Caki2 (cell line): Measurements from ENCODE around the gene PDE11A. TPM values are rescaled to one million over a fixed set of nuclear protein-coding genes. Genes with fewer than 3 reads are reported as not detected.

Source experiments
- DNase-seq: peaks from one replicate; pipeline ENCODE4 v3.0.0-alpha.2; 2015; ENCODE audit warnings: low read depth
- in situ Hi-C: cut with HindIII; loops from 2 replicates; pipeline ENCODE4 v1.10.0; 2016; ENCODE audit warnings: low sequenced_read_pairs, low pct_unique_long_range_greater_than_20kb, mixed read lengths
- total RNA-seq: library from RNA; depleted of rRNA; stranded (reverse); fragments of >200 nt; shearing (Covaris generic); gene quantifications from 2 replicates; pipeline ENCODE4 v1.2.3, GENCODE V29; 2014; ENCODE audit warnings: low replicate concordance

PDE11A gene
- total RNA-seq, 1 experiment from 2014 or later: 0.57 TPM

- no peak for DNase-seq
- in situ Hi-C loops: no loop called here
These were observed 43.2 kb downstream of the PDE11A start for GRCh38 chr2:178029342-178029741.

GRCh38 chr2:178025551-178026185 lies 46.9 kb downstream of the PDE11A start:
- in situ Hi-C loops: no loop called here
- peak; percentile 74 for DNase-seq

- in situ Hi-C loops: no loop called here
- no peak for DNase-seq
These were observed 54.4 kb downstream of the PDE11A start for GRCh38 chr2:178018141-178018540.

GRCh38 chr2:178016612-178017011 lies 56.0 kb downstream of the PDE11A start:
- in situ Hi-C loops: no loop called here
- no peak for DNase-seq

GRCh38 chr2:178012639-178013038 lies 59.9 kb downstream of the PDE11A start:
- no peak for DNase-seq
- in situ Hi-C loops: no loop called here

GRCh38 chr2:178009813-178010212 lies 62.8 kb downstream of the PDE11A start:
- in situ Hi-C loops: no loop called here
- no peak for DNase-seq

GRCh38 chr2:178008636-178009289 lies 63.8 kb downstream of the PDE11A start:
- no peak for DNase-seq
- in situ Hi-C loops: no loop called here

- in situ Hi-C loops: no loop called here
- no peak for DNase-seq
These were observed 65.9 kb downstream of the PDE11A start for GRCh38 chr2:178006710-178007109.

GRCh38 chr2:178005756-178006155 lies 66.8 kb downstream of the PDE11A start:
- in situ Hi-C loops: no loop called here
- DNase-seq: no peak

- in situ Hi-C loops: no loop called here
- no peak for DNase-seq
These were observed 70.5 kb downstream of the PDE11A start for GRCh38 chr2:178002038-178002437.

GRCh38 chr2:177998996-177999395 lies 73.6 kb downstream of the PDE11A start:
- DNase-seq: no peak
- in situ Hi-C loops: no loop called here

GRCh38 chr2:177998006-177998405 lies 74.6 kb downstream of the PDE11A start:
- in situ Hi-C loops: no loop called here
- peak; percentile 14 for DNase-seq

- DNase-seq: no peak
- in situ Hi-C loops: no loop called here
These were observed 79.6 kb downstream of the PDE11A start for GRCh38 chr2:177992992-177993391.

- DNase-seq: peak; percentile 43
- in situ Hi-C loops: no loop called here
These were observed 83.3 kb downstream of the PDE11A start for GRCh38 chr2:177989029-177989885.

GRCh38 chr2:177984749-177985148 lies 87.8 kb downstream of the PDE11A start:
- in situ Hi-C loops: no loop called here
- peak; percentile 16 for DNase-seq

- in situ Hi-C loops: no loop called here
- DNase-seq: peak; percentile 29
These were observed 89.3 kb downstream of the PDE11A start for GRCh38 chr2:177983183-177983788.

GRCh38 chr2:177972782-177973181 lies 99.8 kb downstream of the PDE11A start:
- in situ Hi-C loops: no loop called here
- no peak for DNase-seq

GRCh38 chr2:177972123-177972522 lies 100.5 kb downstream of the PDE11A start:
- DNase-seq: no peak
- in situ Hi-C loops: no loop called here
